ENCODE data around the gene RPP25L.

RPP25L gene

GRCh38 chr9:34585946-34586669 lies 25.8 kb downstream of the RPP25L start:
- DNase-seq (ENCODE audit: low read depth in 2 of 2), result no peak

- DNase-seq (ENCODE audit: low read depth in 2 of 2), result no peak
These were observed 26.9 kb downstream of the RPP25L start for GRCh38 chr9:34584970-34585369.

- no peak for DNase-seq (ENCODE audit: low read depth in 2 of 2)
These were observed 29.1 kb downstream of the RPP25L start for GRCh38 chr9:34582787-34583186.

- no peak for DNase-seq (ENCODE audit: low read depth in 2 of 2)
These were observed 30.6 kb downstream of the RPP25L start for GRCh38 chr9:34581318-34581717.

- no peak for DNase-seq (ENCODE audit: low read depth in 2 of 2)
These were observed 31.5 kb downstream of the RPP25L start for GRCh38 chr9:34580358-34580757.

- no peak for DNase-seq (ENCODE audit: low read depth in 2 of 2)
These were observed 32.1 kb downstream of the RPP25L start for GRCh38 chr9:34579808-34580163.

GRCh38 chr9:34579104-34579807 lies 32.6 kb downstream of the RPP25L start:
- no peak for DNase-seq (ENCODE audit: low read depth in 2 of 2)

GRCh38 chr9:34578241-34579103 lies 33.4 kb downstream of the RPP25L start:
- peak; percentile 33 to 42 for DNase-seq (ENCODE audit: low read depth in 2 of 2)

- DNase-seq (ENCODE audit: low read depth in 2 of 2), result no peak
These were observed 34.3 kb downstream of the RPP25L start for GRCh38 chr9:34577400-34578240.

GRCh38 chr9:34576597-34577399 lies 35.1 kb downstream of the RPP25L start:
- DNase-seq (ENCODE audit: low read depth in 2 of 2), result no peak

GRCh38 chr9:34575862-34576596 lies 35.9 kb downstream of the RPP25L start:
- no peak for DNase-seq (ENCODE audit: low read depth in 2 of 2)

- DNase-seq (ENCODE audit: low read depth in 2 of 2), result no peak
These were observed 36.7 kb downstream of the RPP25L start for GRCh38 chr9:34575241-34575640.

GRCh38 chr9:34574571-34574970 lies 37.3 kb downstream of the RPP25L start:
- no peak for DNase-seq (ENCODE audit: low read depth in 2 of 2)

- no peak for DNase-seq (ENCODE audit: low read depth in 2 of 2)
These were observed 38.1 kb downstream of the RPP25L start for GRCh38 chr9:34573599-34574325.

GRCh38 chr9:34572628-34573027 lies 39.3 kb downstream of the RPP25L start:
- no peak for DNase-seq (ENCODE audit: low read depth in 2 of 2)

GRCh38 chr9:34572092-34572491 lies 39.8 kb downstream of the RPP25L start:
- no peak for DNase-seq (ENCODE audit: low read depth in 2 of 2)

- DNase-seq (ENCODE audit: low read depth in 2 of 2), result no peak
These were observed 40.5 kb downstream of the RPP25L start for GRCh38 chr9:34571481-34571810.

- DNase-seq (ENCODE audit: low read depth in 2 of 2), result no peak
These were observed 41.0 kb downstream of the RPP25L start for GRCh38 chr9:34570809-34571480.

GRCh38 chr9:34570376-34570775 lies 41.5 kb downstream of the RPP25L start:
- DNase-seq (ENCODE audit: low read depth in 2 of 2), result no peak

Data from fibroblast of skin of left biceps (primary cell).